SU-DHL-6 (cell line): ENCODE data around the gene HECTD4.

Experiments
- H2AFZ ChIP-seq: fragments of 200-600 bp; sonication (generic); 2 replicates; pipeline ENCODE4 v1.6.1; 2014; ENCODE audit warnings: low read depth, mild to moderate bottlenecking, moderate library complexity, mixed read lengths, antibody characterized with exemption, low read length; ENCODE audit not compliant: severe bottlenecking
- H3F3A ChIP-seq: fragments of 200-600 bp; shearing (Covaris generic); 2 replicates; pipeline ENCODE4 v1.6.0; 2016; ENCODE audit warnings: antibody characterized with exemption, mild to moderate bottlenecking; ENCODE audit not compliant: insufficient read depth
- H3K27ac ChIP-seq: fragments of 200-600 bp; sonication (generic); 2 replicates; pipeline ENCODE4 v1.5.1; 2016; ENCODE audit warnings: low read depth, mild to moderate bottlenecking, low read length, moderate library complexity, mixed read lengths
- H3K27me3 ChIP-seq: fragments of 200-600 bp; sonication (generic), shearing (Covaris generic); 2 replicates; pipeline ENCODE4 v1.6.0; 2014; ENCODE audit warnings: mild to moderate bottlenecking, low read length
- H3K36me3 ChIP-seq: fragments of 200-600 bp; sonication (generic); 2 replicates; pipeline ENCODE4 v1.6.1; 2014; ENCODE audit warnings: mild to moderate bottlenecking, low read length, mixed read lengths
- H3K4me2 ChIP-seq: fragments of 300-600, 200-600 bp; shearing (Covaris generic), sonication (generic); 2 replicates; pipeline ENCODE4 v1.6.0; 2014; ENCODE audit warnings: low read length, low read depth, mild to moderate bottlenecking; ENCODE audit not compliant: poor library complexity, severe bottlenecking
- H3K4me3 ChIP-seq: fragments of 200-600 bp; sonication (generic); 2 replicates; pipeline ENCODE4 v1.5.1; 2014; ENCODE audit warnings: antibody characterized with exemption, low read length, mild to moderate bottlenecking, mixed read lengths; ENCODE audit not compliant: insufficient read depth, poor library complexity, severe bottlenecking
- H3K79me2 ChIP-seq: fragments of 200-600 bp; sonication (generic); 2 replicates; pipeline ENCODE4 v1.6.1; 2014; ENCODE audit warnings: mild to moderate bottlenecking, low read length, moderate library complexity; ENCODE audit not compliant: insufficient read depth
- H3K9ac ChIP-seq: fragments of 200-600 bp; sonication (generic); 2 replicates; pipeline ENCODE4 v1.7.0; 2014; ENCODE audit warnings: mild to moderate bottlenecking, low read length
- H3K9me2 ChIP-seq: fragments of 200-600 bp; sonication (generic); replicated peaks from 2 replicates; pipeline ENCODE4 v1.6.1; 2014; ENCODE audit warnings: low read length; ENCODE audit not compliant: insufficient read depth
- H3K9me3 ChIP-seq: fragments of 200-600 bp; sonication (generic); 2 replicates; pipeline ENCODE4 v1.6.1; 2014; ENCODE audit warnings: low read length, mixed read lengths; ENCODE audit not compliant: insufficient read depth
- H4K20me1 ChIP-seq: fragments of 200-600 bp; sonication (generic); 2 replicates; pipeline ENCODE4 v1.6.1; 2014; ENCODE audit warnings: low read depth, mild to moderate bottlenecking, antibody characterized with exemption, low read length, moderate library complexity, mixed read lengths
- EZH2phosphoT487 ChIP-seq: fragments of 200-600 bp; sonication (generic), shearing (Covaris generic); conservative IDR thresholded peaks from 2 replicates; pipeline ENCODE4 v1.6.1; 2018; ENCODE audit warnings: mild to moderate bottlenecking, antibody characterized with exemption, low read length, moderate library complexity, mixed read lengths
- TF ChIP-seq, protein P1 (sequence below): fragments of 200-600 bp; sonication (generic); IDR thresholded peaks from one replicate; pipeline ENCODE4 v1.5.1; 2017; ENCODE audit warnings: antibody characterized with exemption, mild to moderate bottlenecking, low read length, moderate library complexity; ENCODE audit not compliant: insufficient read depth, poor library complexity, severe bottlenecking

The HECTD4 gene

DNA sequence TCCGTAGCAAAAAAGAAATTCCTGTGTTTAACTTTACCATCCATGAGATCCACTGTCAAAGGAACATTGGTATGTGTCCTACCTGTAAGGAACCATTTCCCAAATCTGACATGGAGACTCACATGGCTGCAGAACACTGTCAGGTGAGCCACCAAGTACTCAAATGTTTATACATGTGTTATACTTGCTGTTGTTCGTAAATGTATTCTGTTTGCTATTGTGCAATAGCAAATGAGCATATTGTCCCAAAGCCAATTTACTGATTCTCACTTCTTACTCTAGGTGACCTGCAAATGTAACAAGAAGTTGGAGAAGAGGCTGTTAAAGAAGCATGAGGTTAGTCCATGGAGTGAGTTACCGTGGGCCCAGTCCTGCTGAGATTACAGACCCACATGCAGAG, 247.5 kb downstream of the HECTD4 start:
- Histone ChIP-seq H3K9ac (no peak overlapping the region), H3K4me3 (no peak overlapping the region), H3K27ac (no peak overlapping the region), H3K79me2 (0 out of 2 replicates have a peak, but pooled peaks cover 11% of the 10 kb centered on the region), H3K27me3 (no peaks in the 10 kb centered on the region), H3K9me3 (no peaks in the 10 kb centered on the region), H3K36me3 (peaks cover 7% of the 10 kb centered on the region; the same call in 1 of the 2 replicates), H2AFZ (no peak overlapping the region), H3K4me2 (no peak overlapping the region), H3K9me2 (no peaks in the 10 kb centered on the region), H4K20me1 (peaks cover 8% of the 10 kb centered on the region; the same call in 1 of the 2 replicates), H3F3A (peaks cover 13% of the 10 kb centered on the region; the same call in 1 of the 2 replicates)
- TF ChIP-seq, protein P1, sequence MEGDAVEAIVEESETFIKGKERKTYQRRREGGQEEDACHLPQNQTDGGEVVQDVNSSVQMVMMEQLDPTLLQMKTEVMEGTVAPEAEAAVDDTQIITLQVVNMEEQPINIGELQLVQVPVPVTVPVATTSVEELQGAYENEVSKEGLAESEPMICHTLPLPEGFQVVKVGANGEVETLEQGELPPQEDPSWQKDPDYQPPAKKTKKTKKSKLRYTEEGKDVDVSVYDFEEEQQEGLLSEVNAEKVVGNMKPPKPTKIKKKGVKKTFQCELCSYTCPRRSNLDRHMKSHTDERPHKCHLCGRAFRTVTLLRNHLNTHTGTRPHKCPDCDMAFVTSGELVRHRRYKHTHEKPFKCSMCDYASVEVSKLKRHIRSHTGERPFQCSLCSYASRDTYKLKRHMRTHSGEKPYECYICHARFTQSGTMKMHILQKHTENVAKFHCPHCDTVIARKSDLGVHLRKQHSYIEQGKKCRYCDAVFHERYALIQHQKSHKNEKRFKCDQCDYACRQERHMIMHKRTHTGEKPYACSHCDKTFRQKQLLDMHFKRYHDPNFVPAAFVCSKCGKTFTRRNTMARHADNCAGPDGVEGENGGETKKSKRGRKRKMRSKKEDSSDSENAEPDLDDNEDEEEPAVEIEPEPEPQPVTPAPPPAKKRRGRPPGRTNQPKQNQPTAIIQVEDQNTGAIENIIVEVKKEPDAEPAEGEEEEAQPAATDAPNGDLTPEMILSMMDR, result no peak
- TF ChIP-seq EZH2phosphoT487, result no peak

DNA sequence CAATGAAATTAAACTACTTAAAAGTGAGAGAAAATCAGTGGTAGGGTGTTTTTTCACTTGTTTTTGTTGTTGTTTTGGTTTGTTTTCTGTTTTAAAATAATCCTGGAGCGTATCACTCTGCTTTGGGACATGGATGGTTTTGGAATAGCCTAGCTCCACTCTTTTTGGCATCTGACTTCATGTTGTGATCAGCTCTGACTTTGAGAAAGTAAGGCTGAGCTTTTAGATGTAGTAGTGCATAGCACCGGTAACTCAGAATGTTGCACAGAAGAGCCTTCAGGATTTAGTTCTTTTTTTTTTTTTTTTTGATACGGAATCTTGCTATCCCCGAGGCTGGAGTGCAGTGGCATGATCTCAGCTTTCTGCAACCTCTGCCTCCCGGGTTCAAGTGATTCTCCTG, 248.8 kb downstream of the HECTD4 start:
- no peak overlapping the region for H2AFZ ChIP-seq

DNA sequence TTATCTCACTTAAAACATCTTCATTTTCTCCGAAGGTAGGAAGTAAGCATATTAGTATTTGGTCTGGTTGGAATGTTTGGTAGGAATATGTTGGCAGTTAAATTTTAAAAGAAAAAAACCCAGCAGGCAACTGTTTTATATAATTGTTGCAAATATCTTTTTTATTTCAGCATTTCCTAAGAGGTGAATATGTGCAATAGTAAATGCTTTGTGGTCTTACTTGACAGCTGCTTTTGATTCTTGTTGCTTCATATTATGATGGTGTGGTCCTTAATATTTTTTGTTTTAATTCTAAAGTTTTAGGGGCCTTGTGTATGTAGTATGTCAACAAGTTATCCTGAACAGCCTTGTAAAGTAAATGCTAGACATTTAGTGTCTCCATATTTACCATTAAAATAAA, 250.5 kb downstream of the HECTD4 start:
- peaks cover 8% of the 10 kb centered on the region for H4K20me1 ChIP-seq
- H3K4me2 ChIP-seq, result no peak overlapping the region
- H3K36me3 ChIP-seq, result peaks cover 7% of the 10 kb centered on the region; the same call in 1 of the 2 replicates
- H3K79me2 ChIP-seq, result peaks cover 19% of the 10 kb centered on the region; the same call in 1 of the 2 replicates
- no peak overlapping the region for H3K27ac ChIP-seq
- H3F3A ChIP-seq, result peaks cover 13% of the 10 kb centered on the region; the same call in 1 of the 2 replicates
- no peaks in the 10 kb centered on the region for H3K9me3 ChIP-seq
- H3K9me2 ChIP-seq, result no peaks in the 10 kb centered on the region
- H3K9ac ChIP-seq, result no peak overlapping the region
- H3K27me3 ChIP-seq, result no peaks in the 10 kb centered on the region
- no peak overlapping the region for H3K4me3 ChIP-seq
- no peak overlapping the region for H2AFZ ChIP-seq
- TF ChIP-seq, protein P1, result no peak
- no peak for TF ChIP-seq EZH2phosphoT487

More for the DNA sequence above, 248.8 kb downstream of the HECTD4 start:
- H3K4me2 ChIP-seq, result no peak overlapping the region
- H3K36me3 ChIP-seq, result peaks cover 7% of the 10 kb centered on the region; the same call in 1 of the 2 replicates
- H3K4me3 ChIP-seq, result no peak overlapping the region
- TF ChIP-seq, protein P1, result no peak
- TF ChIP-seq EZH2phosphoT487, result no peak
- H3K9me3 ChIP-seq, result no peaks in the 10 kb centered on the region
- peaks cover 13% of the 10 kb centered on the region; the same call in 1 of the 2 replicates for H3F3A ChIP-seq
- H3K9me2 ChIP-seq, result no peaks in the 10 kb centered on the region
- H3K9ac ChIP-seq, result no peak overlapping the region
- H3K27me3 ChIP-seq, result no peaks in the 10 kb centered on the region
- peaks cover 8% of the 10 kb centered on the region; the same call in 1 of the 2 replicates for H4K20me1 ChIP-seq
- no peak overlapping the region for H3K27ac ChIP-seq
- peaks cover 11% of the 10 kb centered on the region; the same call in 1 of the 2 replicates for H3K79me2 ChIP-seq
